ENCODE data around the gene CDK4.

The CDK4 gene

DNA sequence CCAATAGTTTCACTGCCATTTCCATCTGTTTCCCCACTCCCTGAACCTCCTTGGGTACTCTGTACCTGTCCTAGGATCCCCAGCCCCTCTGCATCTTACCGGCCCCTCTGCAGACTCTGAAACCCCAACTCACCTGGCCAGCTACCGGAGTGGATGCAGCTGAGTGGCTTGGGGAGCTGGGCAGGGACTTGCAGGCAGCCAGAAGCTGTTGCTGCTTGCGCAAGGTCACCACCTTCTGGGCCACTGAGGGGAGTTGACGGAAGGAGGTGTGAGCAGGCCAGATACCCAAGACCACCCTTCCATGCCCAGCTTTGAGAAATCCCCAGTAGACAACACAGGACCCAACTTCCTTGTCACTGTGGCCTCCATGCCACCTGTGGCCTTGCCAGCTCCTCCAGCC, 19.8 kb downstream of the CDK4 start:
- TF ChIP-seq Cebpa-rat (IDR thresholded peaks at IDR 0.05): no peak
- Histone ChIP-seq H3K4me2 (no peak overlapping the region), H3K27me3 (no peaks in the 10 kb centered on the region), H3K9ac (no peak overlapping the region), H3K27ac (no peak overlapping the region), H3K4me3 (no peak overlapping the region), H3K36me3 (peaks cover 62 to 96% (median 84%) of the 10 kb centered on the region in 11 experiments), H4K20me1 (peaks cover 0 to 70% (median 19%) of the 10 kb centered on the region in 11 experiments; a peak in 13 of 22 replicates), H3K4me1 (0 out of 20 replicates have a peak, but pooled peaks cover 0 to 5% (median 0%) of the 10 kb centered on the region in 10 experiments), H3K9me3 (replicated peaks in 1 of 11) (peaks cover 0 to 6% (median 3%) of the 10 kb centered on the region in 11 experiments; a peak in 13 of 22 replicates)

DNA sequence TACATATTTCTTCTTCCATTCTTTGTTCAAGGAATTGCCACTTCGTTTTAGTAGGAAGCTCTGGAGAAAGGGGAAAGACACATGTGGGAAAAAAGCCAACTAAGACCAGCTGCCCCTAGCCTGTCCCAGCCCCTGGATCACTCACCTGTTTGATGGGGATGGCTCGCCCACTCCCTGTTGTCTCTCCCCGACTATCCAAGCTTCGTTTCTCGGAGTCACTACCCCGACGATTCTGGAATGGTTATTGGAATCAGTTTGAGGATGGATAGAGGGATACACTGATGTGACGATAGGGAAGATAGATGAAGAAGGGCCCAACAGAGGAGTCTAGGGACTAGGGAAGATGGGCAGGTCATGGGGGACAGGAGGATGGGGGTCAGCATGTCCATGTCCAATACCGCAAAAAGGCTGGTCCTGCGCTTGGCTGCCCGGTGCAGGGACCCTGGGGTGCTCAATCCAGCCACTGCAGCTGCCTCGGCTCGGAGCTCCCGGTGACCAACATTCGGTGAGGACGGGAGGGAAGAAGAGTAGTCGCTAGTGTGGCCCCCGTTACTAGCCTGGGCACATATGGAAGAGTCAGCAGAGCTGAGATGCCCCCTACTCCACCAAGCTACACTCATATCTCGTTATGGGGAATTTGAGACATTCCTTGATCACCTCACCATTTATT, 20.6 kb downstream of the CDK4 start:
- H3K27me3 ChIP-seq: no peaks in the 10 kb centered on the region
- no peak overlapping the region for H3K4me2 ChIP-seq
- peaks cover 0 to 70% (median 12%) of the 10 kb centered on the region in 11 experiments; a peak in 12 of 22 replicates for H4K20me1 ChIP-seq
- H3K9me3 ChIP-seq (replicated peaks in 1 of 11): peaks cover 0 to 14% (median 10%) of the 10 kb centered on the region in 11 experiments; a peak in 15 of 22 replicates
- H3K9ac ChIP-seq: no peak overlapping the region
- H3K36me3 ChIP-seq: peaks cover 69 to 96% (median 84%) of the 10 kb centered on the region in 11 experiments
- H3K4me1 ChIP-seq: 0 out of 20 replicates have a peak, but pooled peaks cover 0 to 5% (median 0%) of the 10 kb centered on the region in 10 experiments
- no peak for TF ChIP-seq Cebpa-rat (IDR thresholded peaks at IDR 0.05)
- H3K27ac ChIP-seq: no peak overlapping the region
- H3K4me3 ChIP-seq: no peak overlapping the region

DNA sequence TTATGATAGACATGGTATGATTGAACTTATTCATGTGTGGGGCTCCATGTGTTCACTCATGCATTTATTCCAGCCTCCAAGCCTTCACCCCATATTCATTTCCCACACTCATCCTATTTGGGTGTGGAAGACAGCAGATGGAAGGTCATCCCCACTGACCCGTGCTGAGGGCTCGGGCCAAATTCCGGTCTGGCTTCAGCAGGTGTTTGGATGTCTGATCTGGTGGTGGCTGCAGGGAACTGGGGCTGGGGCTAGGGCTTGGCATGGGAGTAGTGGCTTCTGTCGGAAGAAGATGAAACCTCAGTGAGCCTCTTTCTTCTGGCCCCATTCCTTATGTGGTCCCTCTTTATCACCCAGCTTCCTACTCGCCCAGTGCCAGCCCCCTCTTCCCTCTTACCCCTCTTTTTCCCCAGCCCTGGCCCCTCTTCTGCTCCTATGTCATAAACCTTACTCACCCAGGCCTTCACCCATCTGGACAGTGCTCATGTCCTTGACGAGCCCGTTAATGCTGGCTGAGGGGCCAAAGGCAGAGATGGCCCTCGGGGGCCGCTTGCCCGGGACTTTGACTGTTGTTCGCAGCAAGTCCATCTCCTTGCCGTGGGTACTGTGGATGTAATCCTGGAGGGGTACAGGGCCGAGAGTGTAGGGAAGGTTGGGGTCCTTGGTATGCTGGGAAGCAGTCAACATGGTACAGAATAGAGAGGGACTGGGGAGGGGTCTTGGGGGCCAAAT, 21.6 kb downstream of the CDK4 start:
- H3K27me3 ChIP-seq: no peaks in the 10 kb centered on the region
- no peaks in the 10 kb centered on the region for H3K4me1 ChIP-seq
- peaks cover 0 to 21% (median 13%) of the 10 kb centered on the region in 11 experiments; a peak in 15 of 22 replicates for H3K9me3 ChIP-seq (replicated peaks in 1 of 11)
- peaks cover 76 to 96% (median 91%) of the 10 kb centered on the region in 11 experiments for H3K36me3 ChIP-seq
- no peak overlapping the region for H3K9ac ChIP-seq
- H3K4me3 ChIP-seq: no peak overlapping the region
- no peak overlapping the region for H3K4me2 ChIP-seq
- H3K27ac ChIP-seq: no peak overlapping the region
- no peak for TF ChIP-seq Cebpa-rat (IDR thresholded peaks at IDR 0.05)
- H4K20me1 ChIP-seq: peaks cover 0 to 61% (median 2%) of the 10 kb centered on the region in 11 experiments; a peak in 8 of 22 replicates

- Histone ChIP-seq H3K4me3 (no peak overlapping the region), H3K36me3 (peaks cover 72 to 91% (median 82%) of the 10 kb centered on the region in 11 experiments), H3K4me1 (peaks cover 0 to 7% (median 5%) of the 10 kb centered on the region in 10 experiments; a peak in 10 of 20 replicates), H3K9me3 (replicated peaks in 1 of 11) (peaks cover 0 to 21% (median 13%) of the 10 kb centered on the region in 11 experiments; a peak in 15 of 22 replicates), H3K27ac (no peak overlapping the region), H3K27me3 (no peaks in the 10 kb centered on the region), H4K20me1 (peaks cover 0 to 59% (median 0%) of the 10 kb centered on the region in 11 experiments; a peak in 5 of 22 replicates), H3K9ac (no peak overlapping the region), H3K4me2 (no peak overlapping the region)
- no peak for TF ChIP-seq Cebpa-rat (IDR thresholded peaks at IDR 0.05)
These were observed 22.7 kb downstream of the CDK4 start for GRCh38 chr12:57729321-57729844.

- Histone ChIP-seq H4K20me1 (peaks cover 0 to 61% (median 4%) of the 10 kb centered on the region in 11 experiments; a peak in 6 of 22 replicates), H3K27me3 (no peaks in the 10 kb centered on the region), H3K9me3 (replicated peaks in 1 of 11) (peaks cover 0 to 21% (median 13%) of the 10 kb centered on the region in 11 experiments; a peak in 15 of 22 replicates), H3K36me3 (peaks cover 57 to 90% (median 67%) of the 10 kb centered on the region in 11 experiments), H3K27ac (no peak overlapping the region), H3K4me3 (no peak overlapping the region), H3K4me2 (no peak overlapping the region), H3K9ac (no peak overlapping the region), H3K4me1 (peaks cover 0 to 7% (median 5%) of the 10 kb centered on the region in 10 experiments; a peak in 10 of 20 replicates)
- TF ChIP-seq Cebpa-rat (IDR thresholded peaks at IDR 0.05): no peak
These were observed 24.2 kb downstream of the CDK4 start for GRCh38 chr12:57727758-57728395.

DNA sequence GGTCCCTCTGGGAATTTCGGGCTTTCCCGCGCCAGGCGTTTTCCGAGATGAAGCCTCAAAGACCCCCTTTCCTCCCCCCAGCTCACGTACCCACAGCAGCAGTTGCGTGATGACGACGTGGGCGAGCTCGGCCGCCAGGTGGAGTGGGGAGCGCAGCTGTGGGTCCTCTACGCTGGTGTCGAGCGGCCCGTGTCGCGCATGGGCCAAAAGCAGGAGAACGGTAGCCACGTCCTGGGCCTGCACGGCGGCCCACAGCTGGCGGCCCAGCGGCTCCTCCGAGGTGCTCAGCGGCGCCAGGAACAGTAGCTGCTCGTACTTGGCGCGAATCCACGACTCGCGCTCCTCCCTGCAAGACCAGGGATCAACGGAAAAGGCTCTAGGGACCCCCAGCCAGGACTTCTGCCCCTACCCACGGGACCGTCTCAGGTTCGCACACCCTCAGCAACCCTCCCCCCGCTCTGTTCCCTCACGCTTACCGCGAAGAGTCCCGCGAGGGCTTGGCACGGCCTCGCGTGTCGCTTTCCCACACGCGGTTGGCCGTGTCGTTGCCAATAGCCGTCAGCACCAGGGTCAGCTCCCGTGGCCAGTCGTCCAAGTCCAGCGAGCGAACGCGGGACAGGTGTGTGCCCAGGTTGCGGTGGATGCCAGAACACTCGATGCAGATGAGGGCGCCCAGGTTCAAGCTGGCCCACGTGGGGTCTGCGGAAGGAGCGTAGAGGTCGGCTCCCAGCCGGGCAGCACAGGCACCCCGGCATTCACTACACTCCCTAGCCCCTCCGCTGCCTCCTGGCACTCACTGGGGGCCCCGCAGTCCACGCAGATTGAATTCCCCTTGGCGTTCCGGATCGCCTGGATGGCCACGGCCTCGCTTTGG, 25.0 kb downstream of the CDK4 start:
- TF ChIP-seq Cebpa-rat (IDR thresholded peaks at IDR 0.05): no peak
- no peak overlapping the region for H3K9ac ChIP-seq
- H3K4me3 ChIP-seq: no peak overlapping the region
- peaks cover 0 to 7% (median 5%) of the 10 kb centered on the region in 10 experiments; a peak in 10 of 20 replicates for H3K4me1 ChIP-seq
- no peak overlapping the region for H3K27ac ChIP-seq
- H3K9me3 ChIP-seq (replicated peaks in 1 of 11): peaks cover 0 to 21% (median 13%) of the 10 kb centered on the region in 11 experiments; a peak in 15 of 22 replicates
- peaks cover 51 to 90% (median 61%) of the 10 kb centered on the region in 11 experiments for H3K36me3 ChIP-seq
- peaks cover 0 to 60% (median 4%) of the 10 kb centered on the region in 11 experiments; a peak in 6 of 22 replicates for H4K20me1 ChIP-seq
- H3K27me3 ChIP-seq: no peaks in the 10 kb centered on the region
- H3K4me2 ChIP-seq: no peak overlapping the region

DNA sequence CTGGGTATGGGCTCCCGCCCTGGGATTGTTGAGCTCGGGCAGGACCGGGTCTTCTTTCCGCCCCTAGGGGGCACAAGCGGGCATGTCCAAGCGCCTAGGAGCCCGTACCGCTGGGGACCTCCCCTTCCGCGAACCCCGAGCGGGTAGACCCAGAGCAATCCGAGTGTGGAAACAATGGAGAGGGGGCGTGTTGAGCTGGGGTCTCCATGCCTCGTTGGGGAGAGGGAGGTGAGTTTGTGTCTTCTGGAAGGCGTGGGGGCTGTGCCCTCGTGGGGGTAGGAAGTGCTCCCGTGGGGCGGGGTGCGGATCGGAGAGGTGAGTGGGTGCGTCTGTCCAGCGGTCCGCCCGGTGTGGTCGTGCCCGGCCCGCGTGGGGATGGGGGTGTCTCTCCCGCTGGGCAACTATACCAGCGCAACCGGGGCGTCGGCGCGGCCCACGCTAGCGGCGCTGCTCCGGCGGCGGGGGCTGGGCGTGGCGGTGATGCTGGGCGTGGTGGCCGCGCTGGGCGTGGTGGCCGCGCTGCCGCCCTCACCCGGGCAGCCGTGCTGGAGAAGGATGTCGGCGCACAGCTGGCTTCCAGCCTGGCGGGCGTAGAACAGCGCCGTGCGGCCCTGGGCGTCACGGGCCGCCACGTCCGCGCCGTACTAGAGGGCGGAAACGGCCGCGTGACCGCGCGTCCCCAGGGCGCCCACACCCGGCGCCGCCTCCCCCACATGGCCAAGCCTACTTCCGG, 25.8 kb downstream of the CDK4 start:
- Histone ChIP-seq H3K4me3 (no peak overlapping the region), H3K36me3 (peaks cover 51 to 90% (median 61%) of the 10 kb centered on the region in 11 experiments), H3K9me3 (replicated peaks in 1 of 11) (peaks cover 0 to 21% (median 13%) of the 10 kb centered on the region in 11 experiments; a peak in 15 of 22 replicates), H3K4me2 (no peak overlapping the region), H4K20me1 (peaks cover 0 to 62% (median 4%) of the 10 kb centered on the region in 11 experiments; a peak in 6 of 22 replicates), H3K27ac (no peak overlapping the region), H3K4me1 (peaks cover 0 to 7% (median 5%) of the 10 kb centered on the region in 10 experiments; a peak in 10 of 20 replicates), H3K27me3 (no peaks in the 10 kb centered on the region), H3K9ac (no peak overlapping the region)
- TF ChIP-seq Cebpa-rat (IDR thresholded peaks at IDR 0.05): no peak

All from BLaER1 treated with 17β-estradiol and CSF1 and Interleukin-3, amounts not matched to agents 10 nM and 100 nM (cell line).